Fibroblast of lung (primary cell): ENCODE data around the gene AHCYL2. TPM values are rescaled to one million over a fixed set of nuclear protein-coding genes. Genes with fewer than 3 reads are reported as not detected.
"Not testable (repeated sequence)": the region's sequence is repeated elsewhere in the genome, so short reads cannot be mapped to it uniquely, and the experiment has no call there.

Source experiments
- DNase-seq, 2 donors: peaks; one replicate each; pipeline versions ENCODE4 v3.0.0 to v3.0.0-alpha.2; 2010; ENCODE audit warnings: low read depth in 2 of 2
- H2AFZ ChIP-seq: 2 replicates; pipeline ENCODE4 v1.5.1; 2012; ENCODE audit warnings: low read length, control low read depth, inconsistent platforms
- H3K27ac ChIP-seq: 2 replicates; pipeline ENCODE4 v1.5.1; 2011; ENCODE audit warnings: low read length, control low read depth; ENCODE audit not compliant: insufficient read depth
- H3K27me3 ChIP-seq: 2 replicates; pipeline ENCODE4 v1.5.1; 2011; ENCODE audit warnings: mild to moderate bottlenecking, low read length; ENCODE audit not compliant: control insufficient read depth, insufficient read depth
- H3K36me3 ChIP-seq: 2 replicates; pipeline ENCODE4 v1.5.1; 2011; ENCODE audit warnings: low read length; ENCODE audit not compliant: control insufficient read depth, insufficient read depth
- H3K4me1 ChIP-seq: 2 replicates; pipeline ENCODE4 v1.5.1; 2011; ENCODE audit warnings: low read length; ENCODE audit not compliant: control insufficient read depth, insufficient read depth; ENCODE audit errors: extremely low read depth
- H3K4me2 ChIP-seq: 2 replicates; pipeline ENCODE4 v1.5.1; 2011; ENCODE audit warnings: low read length, control low read depth; ENCODE audit not compliant: insufficient read depth; ENCODE audit errors: extremely low read depth
- H3K4me3 ChIP-seq, 4 experiments: fragments of 200-600 bp in 1 of 4; sonication (generic) in 1 of 4; replicated peaks in 1 of 4; 2 replicates each; pipeline ENCODE4 v1.5.1; 2011 to 2016; ENCODE audit warnings: low read length in 4 of 4, low read depth in 3 of 4, mild to moderate bottlenecking in 3 of 4, control low read depth in 2 of 4, inconsistent platforms in 1 of 4, mixed read lengths in 1 of 4; ENCODE audit not compliant: insufficient read depth in 1 of 4; ENCODE audit errors: control extremely low read depth in 1 of 4
- H3K79me2 ChIP-seq: 2 replicates; pipeline ENCODE4 v1.5.1; 2012; ENCODE audit warnings: mild to moderate bottlenecking, low read length, inconsistent platforms; ENCODE audit not compliant: control insufficient read depth, insufficient read depth
- H3K9ac ChIP-seq: 2 replicates; pipeline ENCODE4 v1.5.1; 2011; ENCODE audit warnings: mild to moderate bottlenecking, low read length, control low read depth; ENCODE audit not compliant: insufficient read depth
- H3K9me3 ChIP-seq: 2 replicates; pipeline ENCODE4 v1.5.1; 2012; ENCODE audit warnings: low read depth, low read length; ENCODE audit not compliant: control insufficient read depth, insufficient read depth
- H4K20me1 ChIP-seq: 2 replicates; pipeline ENCODE4 v1.5.1; 2011; ENCODE audit warnings: low read length; ENCODE audit not compliant: control insufficient read depth, insufficient read depth; ENCODE audit errors: extremely low read depth
- CTCF ChIP-seq, 2 donors: IDR thresholded peaks in 1 of 2; conservative IDR thresholded peaks in 1 of 2; 1 replicate in 1 of 2; 2 replicates in 1 of 2; pipeline ENCODE4 v1.5.1; 2011 to 2012; ENCODE audit warnings: low read length in 2 of 2, control low read depth in 1 of 2, inconsistent platforms in 1 of 2, low read depth in 1 of 2, mild to moderate bottlenecking in 1 of 2
- EZH2 ChIP-seq: IDR thresholded peaks from 2 replicates; pipeline ENCODE4 v1.5.1; 2012; ENCODE audit warnings: low read length, control low read depth, mild to moderate bottlenecking; ENCODE audit errors: missing control alignments
- polyA plus RNA-seq, 2 donors: library from polyadenylated mRNA; depleted of rRNA in 1 of 2; stranded (reverse) in 1 of 2; unstranded in 1 of 2; fragments of >200 nt; gene quantifications; 2 replicates each; pipeline ENCODE4 v1.2.1, GENCODE V29; 2011 to 2012; ENCODE audit warnings: missing spikeins in 1 of 2
- total RNA-seq: library from RNA; depleted of rRNA; stranded (reverse); fragments of >200 nt; gene quantifications from 2 replicates; pipeline ENCODE4 v1.2.1, GENCODE V29; 2014

AHCYL2 gene
- total and polyA plus RNA-seq, 2 donors (not counting 1 experiment from before 2014, with no cell fraction given) = 8.7 to 11.9 TPM

- Histone ChIP-seq H3K36me3 (no peaks in the 10 kb centered on the region), H3K4me1 (no peaks in the 10 kb centered on the region), H3K27ac (no peak overlapping the region), H2AFZ (no peak overlapping the region), H3K9ac (no peak overlapping the region), H3K9me3 (no peaks in the 10 kb centered on the region), H4K20me1 (no peaks in the 10 kb centered on the region), H3K27me3 (no peaks in the 10 kb centered on the region), H3K79me2 (no peaks in the 10 kb centered on the region), H3K4me2 (peak overlapping the region; percentile 18), H3K4me3 (peak overlapping the region in 2 of 4 experiments; percentile 30 to 32)
- DNase-seq = peak; percentile 50 to 80
- TF ChIP-seq EZH2 (no peak), CTCF (conservative IDR thresholded peaks at IDR 0.05 in 1 of 2, IDR thresholded peaks at IDR 0.05 in 1 of 2; ENCODE audit: low read depth in 1 of 2, low read length in 2 of 2) (peak; percentile 83 to 93)
These were observed 143.0 kb downstream of the AHCYL2 start for GRCh38 chr7:129367700-129368388.

GRCh38 chr7:129368389-129368986, 143.7 kb downstream of the AHCYL2 start:
- no peak for DNase-seq
- H3K79me2 ChIP-seq = no peaks in the 10 kb centered on the region
- H3K4me3 ChIP-seq = no peak overlapping the region
- TF ChIP-seq CTCF (conservative IDR thresholded peaks at IDR 0.05 in 1 of 2, IDR thresholded peaks at IDR 0.05 in 1 of 2; ENCODE audit: low read depth in 1 of 2, low read length in 2 of 2) (no peak), EZH2 (no peak)
- no peaks in the 10 kb centered on the region for H3K9me3 ChIP-seq
- H3K9ac ChIP-seq = no peak overlapping the region
- no peaks in the 10 kb centered on the region for H3K27me3 ChIP-seq
- no peaks in the 10 kb centered on the region for H4K20me1 ChIP-seq
- H3K4me1 ChIP-seq = no peaks in the 10 kb centered on the region
- H3K36me3 ChIP-seq = no peaks in the 10 kb centered on the region
- H3K27ac ChIP-seq = no peak overlapping the region
- no peak overlapping the region for H2AFZ ChIP-seq
- no peak overlapping the region for H3K4me2 ChIP-seq

GRCh38 chr7:129369447-129369846, 144.6 kb downstream of the AHCYL2 start:
- H3K9ac ChIP-seq, H3K79me2 ChIP-seq, H3K36me3 ChIP-seq, H3K4me2 ChIP-seq, H2AFZ ChIP-seq, H3K4me1 ChIP-seq, H3K4me3 ChIP-seq, DNase-seq, H4K20me1 ChIP-seq, H3K27me3 ChIP-seq, H3K9me3 ChIP-seq, H3K27ac ChIP-seq: not testable (repeated sequence)
